ENCODE results near the gene ANKRD65.
"Not testable (repeated sequence)": the region's sequence is repeated elsewhere in the genome, so short reads cannot be mapped to it uniquely, and the experiment has no call there.

Gene ANKRD65

GRCh38 chr1:1422465-1423244 lies 1.6 kb upstream of the ANKRD65 start:
- peak in 3 of 42 donors; percentile 24 to 32 (median 30) for DNase-seq
- intact Hi-C loops (cut with DNase I): no loop called here

GRCh38 chr1:1421907-1422464 lies 910 bp upstream of the ANKRD65 start:
- DNase-seq: peak in 1 of 42 donors; percentile 16
- intact Hi-C loops (cut with DNase I): no loop called here

- peak in 2 of 42 donors; percentile 3 to 29 for DNase-seq
- intact Hi-C loops (cut with DNase I): no loop called here
These were observed 378 bp downstream of the ANKRD65 start for GRCh38 chr1:1420654-1421141.

- peak in 12 of 42 donors; percentile 6 to 74 (median 64) for DNase-seq
- intact Hi-C loops (cut with DNase I): no loop called here
These were observed 1.0 kb downstream of the ANKRD65 start for GRCh38 chr1:1419813-1420653.

GRCh38 chr1:1419363-1419812 lies 1.7 kb downstream of the ANKRD65 start:
- DNase-seq: no peak
- intact Hi-C loops (cut with DNase I): no loop called here

GRCh38 chr1:1418464-1419362 lies 2.4 kb downstream of the ANKRD65 start:
- intact Hi-C loops (cut with DNase I): no loop called here
- no peak for DNase-seq

- intact Hi-C loops (cut with DNase I): not testable (repeated sequence)
These were observed 3.1 kb downstream of the ANKRD65 start for GRCh38 chr1:1417825-1418463.

GRCh38 chr1:1417396-1417795 lies 3.7 kb downstream of the ANKRD65 start:
- intact Hi-C loops (cut with DNase I); DNase-seq: not testable (repeated sequence)

More at GRCh38 chr1:1417825-1418463, 3.1 kb downstream of the ANKRD65 start:
- peak in 1 of 42 donors; percentile 15 for DNase-seq

- intact Hi-C loops (cut with DNase I): no loop called here
- DNase-seq: no peak
These were observed 5.3 kb downstream of the ANKRD65 start for GRCh38 chr1:1415751-1416150.

GRCh38 chr1:1412311-1412902 lies 8.7 kb downstream of the ANKRD65 start:
- intact Hi-C loops (cut with DNase I); DNase-seq: not testable (repeated sequence)

- intact Hi-C loops (cut with DNase I): no loop called here
- DNase-seq: no peak
These were observed 9.4 kb downstream of the ANKRD65 start for GRCh38 chr1:1411626-1412025.

- DNase-seq; intact Hi-C loops (cut with DNase I): not testable (repeated sequence)
These were observed 10.8 kb downstream of the ANKRD65 start for GRCh38 chr1:1410238-1410637.

GRCh38 chr1:1407636-1408318 lies 13.3 kb downstream of the ANKRD65 start:
- DNase-seq: no peak
- intact Hi-C loops (cut with DNase I): no loop called here

GRCh38 chr1:1406821-1407635 lies 14.0 kb downstream of the ANKRD65 start, which contains the start of gene MRPL20:
Gene MRPL20, minus strand, starts transcription at chr1:1407293. Its CDS starts 76 bp downstream, at chr1:1407217.
- peak; percentile 88 to 99 (median 95) for DNase-seq
- intact Hi-C loops (cut with DNase I): no loop called here

GRCh38 chr1:1406101-1406820 lies 14.8 kb downstream of the ANKRD65 start:
- intact Hi-C loops (cut with DNase I): no loop called here
- DNase-seq: no peak

Measured in head of caudate nucleus (tissue), 42 donors.